Common myeloid progenitor, CD34-positive (primary cell): ENCODE measurements around the gene ARHGAP10.

Experiments
- CTCF ChIA-PET: fragments of 350-600 bp; sonication (Branson Sonifier 250); formaldehyde crosslinking; loops from one replicate; lab custom pipeline; 2021; ENCODE audit warnings: antibody characterized with exemption; lab: Charles Lee
- POLR2A ChIA-PET: fragments of 350-600 bp; sonication (Branson Sonifier 250); formaldehyde crosslinking; loops from one replicate; lab custom pipeline; 2021; ENCODE audit warnings: antibody characterized with exemption; lab: Charles Lee
- DNase-seq, 3 donors: peaks; one replicate each; pipeline versions ENCODE4 v3.0.0 to v3.0.0-alpha.2; 2013
- H3K27ac ChIP-seq, 2 experiments: 1 replicate in 1 of 2; 2 replicates in 1 of 2; pipeline ENCODE4 v1.7.0; 2013; ENCODE audit warnings: inconsistent platforms in 2 of 2, low read length in 2 of 2, mild to moderate bottlenecking in 2 of 2, low read depth in 1 of 2, moderate library complexity in 1 of 2; ENCODE audit not compliant: severe bottlenecking in 2 of 2, insufficient read depth in 1 of 2, poor library complexity in 1 of 2
- H3K27me3 ChIP-seq, 5 experiments: replicated peaks in 2 of 5; 1 replicate in 3 of 5; 2 replicates in 2 of 5; pipeline versions ENCODE4 v1.6.1 to v1.7.0; 2013; ENCODE audit warnings: low read length in 4 of 5, mild to moderate bottlenecking in 2 of 5, moderate library complexity in 2 of 5, inconsistent platforms in 1 of 5; ENCODE audit not compliant: insufficient read depth in 5 of 5, control insufficient read depth in 4 of 5
- H3K36me3 ChIP-seq, 4 experiments: 1 replicate in 2 of 4; 2 replicates in 2 of 4; pipeline versions ENCODE4 v1.6.1 to v1.7.0; 2013; ENCODE audit warnings: low read length in 3 of 4, control low read depth in 1 of 4, mild to moderate bottlenecking in 1 of 4; ENCODE audit not compliant: control insufficient read depth in 4 of 4, insufficient read depth in 4 of 4
- H3K4me1 ChIP-seq, 4 experiments: 1 replicate in 3 of 4; 2 replicates in 1 of 4; pipeline versions ENCODE4 v1.6.1 to v1.7.1; 2013; ENCODE audit warnings: low read length in 3 of 4, mild to moderate bottlenecking in 3 of 4, control low read depth in 1 of 4, inconsistent platforms in 1 of 4, moderate library complexity in 1 of 4; ENCODE audit not compliant: control insufficient read depth in 4 of 4, insufficient read depth in 4 of 4; ENCODE audit errors: control extremely low read depth in 1 of 4
- H3K4me3 ChIP-seq, 7 experiments: 1 replicate in 4 of 7; 2 replicates in 3 of 7; pipeline versions ENCODE4 v1.5.1 to v1.7.0; 2013; ENCODE audit warnings: mild to moderate bottlenecking in 7 of 7, low read length in 6 of 7, moderate library complexity in 6 of 7, inconsistent platforms in 2 of 7, low read depth in 2 of 7, control low read depth in 1 of 7; ENCODE audit not compliant: insufficient read depth in 4 of 7, control insufficient read depth in 1 of 7; ENCODE audit errors: extremely low read depth in 1 of 7
- H3K9me3 ChIP-seq, 5 experiments: 1 replicate in 4 of 5; 2 replicates in 1 of 5; pipeline versions ENCODE4 v1.6.1 to v1.7.1; 2013; ENCODE audit warnings: low read length in 4 of 5, mild to moderate bottlenecking in 2 of 5, inconsistent platforms in 1 of 5, low read depth in 1 of 5, moderate library complexity in 1 of 5; ENCODE audit not compliant: control insufficient read depth in 4 of 5, insufficient read depth in 2 of 5; ENCODE audit errors: control extremely low read depth in 1 of 5
- WGBS: methylation state at CpG from one replicate; pipeline ENCODE4 v1.1.5; 2013; ENCODE audit not compliant: insufficient coverage; 5-methylcytosine and 5-hydroxymethylcytosine counted together

ARHGAP10 gene

GRCh38 chr4:147964266-147964880 lies 232.5 kb downstream of the ARHGAP10 start:
- CTCF ChIA-PET: interaction anchor here (1.0 kb wide), 1 partner anchor 19 kb away, joined by 3 read pairs; no protein-coding TSS in a partner anchor
- H3K36me3 ChIP-seq: peaks cover 0 to 4% (median 0%) of the 10 kb centered on the region in 4 experiments
- H3K9me3 ChIP-seq: no peaks in the 10 kb centered on the region
- 96% methylated on average over 10 of the region's 14 CpGs for WGBS
- no peak for DNase-seq
- POLR2A ChIA-PET: no interaction called here
- H3K4me1 ChIP-seq: peaks cover 0 to 2% (median under 1%) of the 10 kb centered on the region in 4 experiments
- H3K27me3 ChIP-seq: no peaks in the 10 kb centered on the region
- H3K4me3 ChIP-seq: no peak overlapping the region
- H3K27ac ChIP-seq: no peak overlapping the region

- H3K4me1 ChIP-seq: peaks cover 1 to 9% (median 7%) of the 10 kb centered on the region in 4 experiments
- no peaks in the 10 kb centered on the region for H3K9me3 ChIP-seq
- no peak for DNase-seq
- peaks cover 0 to 4% (median 0%) of the 10 kb centered on the region in 4 experiments for H3K36me3 ChIP-seq
- ChIA-PET POLR2A (no interaction called here), CTCF (interaction anchor here (1.0 kb wide), 1 partner anchor 18 kb away, joined by 3 read pairs; no protein-coding TSS in a partner anchor)
- H3K4me3 ChIP-seq: no peak overlapping the region
- no peak overlapping the region for H3K27ac ChIP-seq
- no peaks in the 10 kb centered on the region for H3K27me3 ChIP-seq
- 100% methylated on average over 2 of the region's 3 CpGs for WGBS
Measured at GRCh38 chr4:147965056-147965455, 233.2 kb downstream of the ARHGAP10 start.

- Histone ChIP-seq H3K9me3 (no peaks in the 10 kb centered on the region), H3K27ac (no peak overlapping the region), H3K36me3 (peaks cover 0 to 4% (median 0%) of the 10 kb centered on the region in 4 experiments), H3K4me1 (peaks cover 4 to 14% (median 11%) of the 10 kb centered on the region in 4 experiments), H3K4me3 (no peak overlapping the region), H3K27me3 (no peaks in the 10 kb centered on the region)
- DNase-seq: no peak
- POLR2A ChIA-PET: no interaction called here
- CTCF ChIA-PET: no interaction called here
- 100% methylated on average over 1 of the region's 1 CpG for whole genome bisulfite sequencing
Measured at GRCh38 chr4:147965873-147966272, 234.0 kb downstream of the ARHGAP10 start.

GRCh38 chr4:147968641-147969040 lies 236.8 kb downstream of the ARHGAP10 start:
- peaks cover 0 to 4% (median 0%) of the 10 kb centered on the region in 4 experiments for H3K36me3 ChIP-seq
- no peaks in the 10 kb centered on the region for H3K27me3 ChIP-seq
- peaks cover 4 to 14% (median 11%) of the 10 kb centered on the region in 4 experiments for H3K4me1 ChIP-seq
- H3K4me3 ChIP-seq: no peak overlapping the region
- H3K27ac ChIP-seq: no peak overlapping the region
- H3K9me3 ChIP-seq: no peaks in the 10 kb centered on the region
- CTCF ChIA-PET: interaction anchor here (1.2 kb wide), 1 partner anchor 25 kb away, joined by 3 read pairs; no protein-coding TSS in a partner anchor
- POLR2A ChIA-PET: no interaction called here
- no peak for DNase-seq
- 100% methylated on average over 3 of the region's 5 CpGs for WGBS

- CTCF ChIA-PET: no interaction called here
- POLR2A ChIA-PET: no interaction called here
- H3K27me3 ChIP-seq: no peaks in the 10 kb centered on the region
- peaks cover 4 to 14% (median 11%) of the 10 kb centered on the region in 4 experiments for H3K4me1 ChIP-seq
- no peaks in the 10 kb centered on the region for H3K36me3 ChIP-seq
- H3K9me3 ChIP-seq: no peaks in the 10 kb centered on the region
- H3K27ac ChIP-seq: peak overlapping the region in 1 of 2 experiments; percentile 21
- 5% methylated on average over 7 of the region's 11 CpGs for WGBS
- DNase-seq: peak in 2 of 3 donors; percentile 25 to 35
- H3K4me3 ChIP-seq: peak overlapping the region in 5 of 7 experiments; percentile 19 to 63 (median 46)
Measured at GRCh38 chr4:147969573-147970385, 237.9 kb downstream of the ARHGAP10 start.

- WGBS: 100% methylated on average over 3 of the region's 4 CpGs
- CTCF ChIA-PET: interaction anchor here (0.6 kb wide), 1 partner anchor 71 kb away, joined by 4 read pairs; no protein-coding TSS in a partner anchor
- no peak overlapping the region for H3K27ac ChIP-seq
Measured at GRCh38 chr4:147971116-147971515, 239.2 kb downstream of the ARHGAP10 start.

More at GRCh38 chr4:147971116-147971515, 239.2 kb downstream of the ARHGAP10 start:
- Histone ChIP-seq H3K4me3 (no peak overlapping the region), H3K36me3 (no peaks in the 10 kb centered on the region), H3K9me3 (no peaks in the 10 kb centered on the region), H3K4me1 (peaks cover 4 to 14% (median 11%) of the 10 kb centered on the region in 4 experiments), H3K27me3 (no peaks in the 10 kb centered on the region)
- DNase-seq: peak in 1 of 3 donors; percentile 18
- POLR2A ChIA-PET: no interaction called here
